C4-2B (cell line): ENCODE data around the gene BPGM.

Source experiments
- CTCF ChIP-seq: fragments of 450-650 bp; conservative IDR thresholded peaks from 2 replicates; pipeline ENCODE4 v1.5.1; 2017; ENCODE audit warnings: mild to moderate bottlenecking
- ZFX ChIP-seq: fragments of 450-650 bp; IDR thresholded peaks from 2 replicates; pipeline ENCODE4 v1.6.1; 2017

- TF ChIP-seq CTCF (no peak), ZFX (no peak)
Measured at GRCh38 chr7:134657526-134657925, 10.9 kb downstream of the BPGM start.
